Cardiac muscle cell (in vitro differentiated cells and primary cell): Measurements from ENCODE around the gene RELCH. TPM values are rescaled to one million over a fixed set of nuclear protein-coding genes. Genes with fewer than 3 reads are reported as not detected.

Experiments used
- DNase-seq, 2 donors: peaks; one replicate each; pipeline versions ENCODE4 v3.0.0 to v3.0.0-alpha.2; 2010 to 2017; ENCODE audit warnings: low read depth in 1 of 2, low spot score in 1 of 2
- H3K27ac ChIP-seq: fragments of 200-600 bp; sonication (generic); 2 replicates; pipeline ENCODE4 v1.5.1; 2016
- H3K27me3 ChIP-seq: fragments of 200-600 bp; sonication (generic); 2 replicates; pipeline ENCODE4 v1.6.0; 2016; ENCODE audit warnings: control low read depth
- H3K36me3 ChIP-seq: fragments of 200-600 bp; sonication (generic); 2 replicates; pipeline ENCODE4 v1.5.1; 2016; ENCODE audit warnings: control low read depth
- H3K4me1 ChIP-seq: fragments of 200-600 bp; sonication (generic); 2 replicates; pipeline ENCODE4 v1.8.1; 2017; ENCODE audit warnings: low read depth, mild to moderate bottlenecking, mixed run types
- H3K4me3 ChIP-seq: fragments of 200-600 bp; sonication (generic); 2 replicates; pipeline ENCODE4 v1.5.1; 2016; ENCODE audit warnings: mild to moderate bottlenecking
- H3K9me3 ChIP-seq: fragments of 200-600 bp; sonication (generic); 2 replicates; pipeline ENCODE4 v1.5.1; 2017; ENCODE audit warnings: low read depth, mild to moderate bottlenecking, control low read depth
- polyA plus RNA-seq: library from polyadenylated mRNA; unstranded; fragments of >200 nt; fragmentation: Nextera tagmentation; extraction: Ambion mirVana; gene quantifications from 2 replicates; pipeline ENCODE4 v1.2.1, GENCODE V29; 2016
- total RNA-seq: library from RNA; depleted of rRNA; stranded (reverse); fragments of >200 nt; gene quantifications from 2 replicates; pipeline ENCODE4 v1.2.3, GENCODE V29; 2016
- TF ChIP-seq, protein P1 (sequence below): IDR thresholded peaks from 2 replicates; pipeline ENCODE4 v1.5.1; 2012; ENCODE audit warnings: low read depth, mild to moderate bottlenecking, low read length

RELCH gene
- total and polyA plus RNA-seq, 2 experiments from 2014 or later, result 11.7 to 26.9 TPM

DNA sequence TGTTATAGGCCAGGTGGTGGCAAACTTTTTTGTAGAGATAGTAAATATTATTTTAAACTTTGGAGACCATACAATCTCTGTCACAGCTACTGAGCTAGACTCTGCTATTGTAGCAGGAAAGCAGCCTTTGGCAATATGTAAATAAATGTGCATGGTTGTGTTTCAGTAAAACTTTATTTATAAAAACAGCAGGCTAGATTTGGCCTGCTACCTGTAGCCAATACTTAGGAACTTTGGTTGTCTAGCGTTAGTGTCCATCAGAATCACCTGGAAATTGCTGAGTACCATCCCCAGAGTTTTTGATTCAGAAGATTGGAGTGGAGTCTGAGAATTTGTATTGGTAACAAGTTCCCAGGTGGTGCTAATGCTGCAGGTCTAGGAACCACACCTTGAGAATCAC lies 114.3 kb downstream of the RELCH start:
- TF ChIP-seq, protein P1, sequence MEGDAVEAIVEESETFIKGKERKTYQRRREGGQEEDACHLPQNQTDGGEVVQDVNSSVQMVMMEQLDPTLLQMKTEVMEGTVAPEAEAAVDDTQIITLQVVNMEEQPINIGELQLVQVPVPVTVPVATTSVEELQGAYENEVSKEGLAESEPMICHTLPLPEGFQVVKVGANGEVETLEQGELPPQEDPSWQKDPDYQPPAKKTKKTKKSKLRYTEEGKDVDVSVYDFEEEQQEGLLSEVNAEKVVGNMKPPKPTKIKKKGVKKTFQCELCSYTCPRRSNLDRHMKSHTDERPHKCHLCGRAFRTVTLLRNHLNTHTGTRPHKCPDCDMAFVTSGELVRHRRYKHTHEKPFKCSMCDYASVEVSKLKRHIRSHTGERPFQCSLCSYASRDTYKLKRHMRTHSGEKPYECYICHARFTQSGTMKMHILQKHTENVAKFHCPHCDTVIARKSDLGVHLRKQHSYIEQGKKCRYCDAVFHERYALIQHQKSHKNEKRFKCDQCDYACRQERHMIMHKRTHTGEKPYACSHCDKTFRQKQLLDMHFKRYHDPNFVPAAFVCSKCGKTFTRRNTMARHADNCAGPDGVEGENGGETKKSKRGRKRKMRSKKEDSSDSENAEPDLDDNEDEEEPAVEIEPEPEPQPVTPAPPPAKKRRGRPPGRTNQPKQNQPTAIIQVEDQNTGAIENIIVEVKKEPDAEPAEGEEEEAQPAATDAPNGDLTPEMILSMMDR, result no peak
- Histone ChIP-seq H3K9me3 (no peaks in the 10 kb centered on the region), H3K27ac (no peak overlapping the region), H3K27me3 (no peaks in the 10 kb centered on the region), H3K4me3 (no peak overlapping the region), H3K36me3 (peaks cover 19% of the 10 kb centered on the region), H3K4me1 (no peaks in the 10 kb centered on the region)
- no peak for DNase-seq

DNA sequence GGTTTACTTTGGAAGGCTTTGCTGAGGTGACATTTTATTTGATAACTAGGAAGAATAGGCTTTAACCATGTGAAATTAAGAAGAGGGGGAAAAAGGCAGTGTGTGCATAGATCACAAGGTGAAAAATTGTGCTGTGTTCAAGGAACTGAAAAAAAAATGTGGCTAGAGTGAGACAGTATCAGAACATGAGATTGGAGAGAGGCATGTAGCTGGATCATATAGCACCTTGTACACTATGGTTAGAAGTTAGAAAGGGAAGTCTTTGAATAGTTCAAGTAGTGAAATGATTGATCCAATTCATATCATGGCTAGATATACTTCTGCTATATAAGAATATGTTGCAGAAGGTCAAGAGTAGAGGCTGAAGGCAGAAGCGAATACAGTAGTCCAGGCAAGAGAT lies 125.8 kb downstream of the RELCH start:
- TF ChIP-seq, protein P1, result no peak
- no peaks in the 10 kb centered on the region for H3K4me1 ChIP-seq
- no peaks in the 10 kb centered on the region for H3K27me3 ChIP-seq
- DNase-seq, result no peak
- no peak overlapping the region for H3K27ac ChIP-seq
- H3K36me3 ChIP-seq, result no peaks in the 10 kb centered on the region
- H3K9me3 ChIP-seq, result no peaks in the 10 kb centered on the region
- no peak overlapping the region for H3K4me3 ChIP-seq

DNA sequence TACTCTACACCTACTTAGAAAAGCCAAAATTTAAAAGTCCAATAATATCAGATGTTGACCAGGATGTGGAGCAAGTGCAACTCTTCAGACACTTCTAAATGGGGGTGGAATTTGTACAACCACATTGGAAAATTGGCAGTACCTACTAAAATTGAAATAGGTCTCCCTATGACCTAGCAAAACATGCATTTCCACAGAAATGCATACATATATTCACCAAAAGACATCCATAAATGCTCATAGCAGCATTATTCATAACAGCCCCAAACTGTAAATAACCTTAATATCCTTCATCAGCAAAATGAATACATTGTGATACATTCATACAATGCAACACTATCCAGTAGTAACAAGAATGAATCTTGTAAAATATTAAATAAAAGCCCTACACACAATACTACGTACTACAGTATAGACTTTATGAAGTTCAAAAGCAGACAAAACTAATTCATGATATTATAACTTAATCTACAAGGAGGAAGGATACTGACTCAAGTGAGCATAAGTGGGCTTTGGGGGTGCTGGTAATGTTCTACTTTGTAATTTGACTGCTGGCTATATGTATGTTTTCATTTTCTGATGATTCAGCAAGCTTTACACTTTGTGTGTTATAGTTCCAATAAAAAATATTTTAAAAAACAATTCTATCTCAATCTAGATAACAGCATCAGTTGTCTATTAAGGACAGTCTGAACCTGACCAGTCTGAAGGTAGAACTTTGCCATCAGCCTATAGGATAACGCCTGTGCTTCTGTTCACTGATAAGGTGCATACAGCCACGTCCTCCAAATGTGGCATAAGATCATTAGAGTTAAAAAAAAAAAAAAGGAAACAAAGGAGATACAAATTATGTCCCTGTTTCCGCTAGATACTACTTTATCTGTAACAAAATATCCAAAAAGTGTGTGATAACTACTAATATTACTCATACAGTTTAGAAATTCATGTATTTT lies 131.4 kb downstream of the RELCH start:
- TF ChIP-seq, protein P1, result no peak

DNA sequence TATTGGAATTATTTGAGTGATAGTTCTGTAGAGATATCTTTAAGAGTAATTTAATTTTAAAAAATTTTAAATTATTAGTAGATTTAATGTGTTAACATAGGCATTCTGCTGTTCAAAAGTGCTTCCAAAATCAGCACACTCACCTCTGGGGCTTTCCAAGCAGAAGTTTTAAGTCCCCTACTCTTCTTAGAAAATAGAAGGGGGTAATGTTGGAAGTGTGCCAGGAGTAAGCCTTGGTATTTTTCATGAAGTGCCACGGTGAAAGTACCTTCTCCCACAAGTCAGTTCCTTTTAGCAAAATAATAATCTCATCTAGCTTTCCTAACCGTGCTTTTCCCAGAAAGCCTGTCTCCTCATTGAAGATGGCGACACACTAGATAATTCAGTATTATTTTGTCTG lies 134.1 kb downstream of the RELCH start:
- no peaks in the 10 kb centered on the region for H3K9me3 ChIP-seq
- no peaks in the 10 kb centered on the region for H3K36me3 ChIP-seq
- DNase-seq, result no peak
- TF ChIP-seq, protein P1, result no peak
- H3K27ac ChIP-seq, result no peak overlapping the region
- no peak overlapping the region for H3K4me3 ChIP-seq
- H3K4me1 ChIP-seq, result no peaks in the 10 kb centered on the region
- peaks cover 28% of the 10 kb centered on the region for H3K27me3 ChIP-seq

More for the DNA sequence above, 131.4 kb downstream of the RELCH start:
- peaks cover 6% of the 10 kb centered on the region for H3K27me3 ChIP-seq
- no peaks in the 10 kb centered on the region for H3K36me3 ChIP-seq
- no peak overlapping the region for H3K27ac ChIP-seq
- no peak overlapping the region for H3K4me3 ChIP-seq
- no peak for DNase-seq
- H3K9me3 ChIP-seq, result no peaks in the 10 kb centered on the region
- H3K4me1 ChIP-seq, result no peaks in the 10 kb centered on the region

DNA sequence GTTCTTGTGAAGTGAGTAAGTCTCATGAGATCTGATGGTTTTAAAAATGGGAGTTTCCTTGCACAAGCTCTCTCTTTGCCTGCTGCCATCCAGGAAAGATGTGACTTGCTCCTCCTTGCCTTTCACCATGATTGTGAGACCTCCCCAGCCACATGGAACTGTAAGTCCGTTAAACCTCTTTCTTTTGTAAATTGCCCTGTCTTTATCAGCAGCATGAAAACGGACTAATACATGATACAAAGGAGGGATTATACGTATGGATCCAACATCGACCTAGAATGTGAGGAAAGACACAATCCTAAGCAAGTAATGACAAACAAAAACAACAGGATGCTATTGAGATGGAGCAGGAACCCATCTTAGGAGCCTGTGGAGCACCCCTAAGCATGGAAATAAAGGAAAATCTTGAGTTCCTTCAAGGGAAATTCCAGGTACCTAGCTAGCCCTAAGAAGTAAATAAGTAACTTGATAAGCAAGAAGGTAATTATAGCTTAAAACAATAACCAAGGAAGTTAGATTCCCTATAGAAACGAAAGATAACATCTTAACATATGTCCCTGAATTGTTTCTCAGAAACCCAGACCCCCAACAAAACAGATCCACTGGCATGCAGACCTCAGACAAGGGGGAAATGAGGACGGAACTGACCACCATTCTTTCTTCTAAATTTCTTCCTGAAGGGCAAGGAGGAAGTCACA lies 136.6 kb downstream of the RELCH start:
- Histone ChIP-seq H3K9me3 (no peaks in the 10 kb centered on the region), H3K27me3 (peaks cover 42% of the 10 kb centered on the region), H3K36me3 (no peaks in the 10 kb centered on the region), H3K4me1 (peaks cover 7% of the 10 kb centered on the region), H3K27ac (no peak overlapping the region), H3K4me3 (no peak overlapping the region)
- no peak for DNase-seq
- TF ChIP-seq, protein P1, result no peak
